Kidney epithelial cell (primary cell): ENCODE data around the gene ASRGL1. TPM values are rescaled to one million over a fixed set of nuclear protein-coding genes. Genes with fewer than 3 reads are reported as not detected.
"Not testable (repeated sequence)": the region's sequence is repeated elsewhere in the genome, so short reads cannot be mapped to it uniquely, and the experiment has no call there.

Experiments
- DNase-seq: peaks from one replicate; pipeline ENCODE4 v3.0.0-alpha.2; 2010; ENCODE audit warnings: low read depth
- H3K27me3 ChIP-seq: 2 replicates; pipeline ENCODE4 v1.6.0; 2011; ENCODE audit warnings: low read length; ENCODE audit not compliant: control insufficient read depth, insufficient read depth
- H3K36me3 ChIP-seq: 2 replicates; pipeline ENCODE4 v1.5.1; 2011; ENCODE audit warnings: low read length; ENCODE audit not compliant: control insufficient read depth, insufficient read depth
- H3K4me3 ChIP-seq: 2 replicates; pipeline ENCODE4 v1.5.1; 2011; ENCODE audit warnings: low read depth, mild to moderate bottlenecking, control low read depth, low read length
- CTCF ChIP-seq: IDR thresholded peaks from 2 replicates; pipeline ENCODE4 v1.5.1; 2011; ENCODE audit warnings: mild to moderate bottlenecking, moderate library complexity, low read length, control low read depth, inconsistent platforms; ENCODE audit not compliant: insufficient read depth, poor library complexity, severe bottlenecking
- total RNA-seq: library from RNA; depleted of rRNA; stranded (reverse); fragments of >200 nt; gene quantifications from 2 replicates; pipeline ENCODE4 v1.2.3, GENCODE V29; 2015

ASRGL1 gene
- total RNA-seq, 1 donor from 2014 or later, result 20.3 TPM

GRCh38 chr11:62345861-62346260 lies 8.6 kb downstream of the ASRGL1 start:
- Histone ChIP-seq H3K27me3 (no peaks in the 10 kb centered on the region), H3K36me3 (no peaks in the 10 kb centered on the region), H3K4me3 (no peak overlapping the region)
- TF ChIP-seq CTCF, result no peak
- DNase-seq, result no peak

DNA sequence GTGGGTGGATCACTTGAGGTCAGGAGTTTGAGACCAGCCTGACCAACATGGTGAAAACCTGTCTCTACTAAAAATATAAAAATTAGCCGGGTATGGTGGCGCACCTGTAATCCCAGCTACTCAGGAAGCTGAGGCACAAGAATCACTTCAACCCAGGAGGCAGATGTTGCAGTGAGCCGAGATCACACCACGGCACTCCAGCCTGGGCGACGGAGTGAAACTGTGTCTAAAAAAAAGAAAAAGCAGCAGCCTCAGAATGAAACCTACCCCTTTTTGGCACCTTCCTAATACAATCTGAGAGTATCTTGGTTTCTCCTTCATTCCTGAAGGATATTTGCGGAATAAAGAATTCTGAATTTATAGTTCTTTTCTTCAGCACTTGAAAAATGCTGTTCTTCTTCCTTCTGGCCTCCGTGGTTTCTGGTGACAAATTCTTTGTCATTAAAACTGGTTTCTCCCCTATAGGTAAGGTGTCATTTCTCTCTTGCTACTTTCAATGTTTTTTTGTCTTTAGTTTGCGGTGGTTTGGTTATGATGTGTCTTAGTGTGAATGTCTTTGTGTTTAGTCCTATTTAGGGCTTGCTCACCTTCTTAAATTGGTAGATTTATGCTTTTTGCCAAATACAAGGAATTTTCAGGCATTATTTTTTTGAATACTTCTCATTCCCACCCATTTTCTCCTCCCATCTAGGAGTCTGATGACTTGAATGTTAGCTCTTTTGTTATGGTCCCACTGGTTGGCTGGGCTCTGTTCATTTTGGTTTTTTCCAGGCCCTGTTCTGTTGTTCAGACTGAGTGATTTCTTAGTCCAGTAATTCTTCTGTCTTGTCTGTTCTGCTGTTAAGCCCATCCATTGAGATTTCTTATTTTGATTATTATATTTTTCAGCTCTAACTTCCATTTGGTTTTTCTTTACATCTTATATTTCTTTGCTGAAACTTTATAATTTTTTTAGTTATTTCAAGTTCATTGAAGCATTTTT lies 15.4 kb downstream of the ASRGL1 start:
- Histone ChIP-seq H3K36me3 (no peaks in the 10 kb centered on the region), H3K4me3 (no peak overlapping the region), H3K27me3 (no peaks in the 10 kb centered on the region)
- no peak for DNase-seq
- TF ChIP-seq CTCF, result no peak

DNA sequence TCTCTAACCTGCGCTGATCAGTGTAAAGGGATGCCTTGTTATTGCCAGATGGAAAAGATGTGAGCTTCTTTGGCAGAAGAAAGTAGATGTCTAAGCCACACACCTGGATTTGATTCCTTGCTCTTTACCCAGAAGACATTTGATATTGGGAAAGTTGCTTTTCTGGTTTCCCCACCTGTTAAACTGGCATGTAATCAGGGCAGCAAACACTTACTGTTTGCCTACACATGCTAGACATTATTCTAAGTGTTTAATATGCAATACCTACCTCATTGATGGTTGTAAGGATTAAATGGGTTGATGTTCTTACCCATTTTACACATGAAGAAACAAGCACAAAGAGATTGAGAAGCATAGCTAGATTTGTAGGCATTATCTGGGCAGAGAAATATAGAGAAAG lies 16.6 kb downstream of the ASRGL1 start:
- DNase-seq, result no peak
- H3K4me3 ChIP-seq, result no peak overlapping the region
- no peak for TF ChIP-seq CTCF
- H3K36me3 ChIP-seq, result no peaks in the 10 kb centered on the region
- H3K27me3 ChIP-seq, result no peaks in the 10 kb centered on the region

GRCh38 chr11:62358273-62358672 lies 21.0 kb downstream of the ASRGL1 start:
- H3K4me3 ChIP-seq, result no peak overlapping the region
- no peak for DNase-seq
- TF ChIP-seq CTCF, result no peak
- no peaks in the 10 kb centered on the region for H3K27me3 ChIP-seq
- H3K36me3 ChIP-seq, result no peaks in the 10 kb centered on the region

GRCh38 chr11:62359475-62359874 lies 22.2 kb downstream of the ASRGL1 start:
- DNase-seq, result no peak
- H3K27me3 ChIP-seq, result no peaks in the 10 kb centered on the region
- TF ChIP-seq CTCF, result no peak
- no peak overlapping the region for H3K4me3 ChIP-seq
- H3K36me3 ChIP-seq, result no peaks in the 10 kb centered on the region

GRCh38 chr11:62360685-62361084 lies 23.4 kb downstream of the ASRGL1 start:
- Histone ChIP-seq H3K27me3 (no peaks in the 10 kb centered on the region), H3K36me3 (no peaks in the 10 kb centered on the region), H3K4me3 (no peak overlapping the region)
- no peak for DNase-seq
- no peak for TF ChIP-seq CTCF

DNA sequence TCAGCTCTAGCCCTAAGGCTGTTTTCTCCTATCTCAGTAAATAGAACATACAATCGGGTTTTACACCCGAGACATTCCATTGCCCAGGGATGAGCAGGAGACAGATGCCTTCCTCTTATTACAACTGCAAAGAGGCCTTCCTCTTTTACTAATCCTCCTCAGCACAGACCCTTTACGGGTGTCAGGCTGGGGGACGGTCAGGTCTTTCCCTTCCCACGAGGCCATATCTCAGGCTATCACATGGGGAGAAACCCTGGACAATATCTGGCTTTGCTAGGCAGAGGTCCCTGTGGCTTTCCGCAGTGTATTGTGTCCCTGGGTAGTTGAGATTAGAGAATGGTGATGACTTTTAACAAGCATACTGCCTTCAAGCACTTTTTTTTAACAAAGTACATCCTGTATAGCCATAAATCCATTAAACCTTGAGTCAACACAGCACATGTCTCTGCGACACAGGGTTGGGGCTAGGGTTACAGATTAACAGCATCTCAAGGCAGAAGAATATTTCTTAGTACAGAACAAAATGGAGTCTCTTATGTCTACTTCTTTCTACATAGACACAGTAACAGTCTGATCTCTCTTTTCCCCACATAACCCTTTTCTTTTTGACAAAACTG lies 31.7 kb downstream of the ASRGL1 start:
- not testable (repeated sequence) for H3K36me3 ChIP-seq, H3K27me3 ChIP-seq, H3K4me3 ChIP-seq, DNase-seq
